ENCODE measurements around the gene KIAA1210. TPM values are rescaled to one million over a fixed set of nuclear protein-coding genes. Genes with fewer than 3 reads are reported as not detected.

KIAA1210 gene
- total RNA-seq, 1 experiment from 2014 or later = not detected

DNA sequence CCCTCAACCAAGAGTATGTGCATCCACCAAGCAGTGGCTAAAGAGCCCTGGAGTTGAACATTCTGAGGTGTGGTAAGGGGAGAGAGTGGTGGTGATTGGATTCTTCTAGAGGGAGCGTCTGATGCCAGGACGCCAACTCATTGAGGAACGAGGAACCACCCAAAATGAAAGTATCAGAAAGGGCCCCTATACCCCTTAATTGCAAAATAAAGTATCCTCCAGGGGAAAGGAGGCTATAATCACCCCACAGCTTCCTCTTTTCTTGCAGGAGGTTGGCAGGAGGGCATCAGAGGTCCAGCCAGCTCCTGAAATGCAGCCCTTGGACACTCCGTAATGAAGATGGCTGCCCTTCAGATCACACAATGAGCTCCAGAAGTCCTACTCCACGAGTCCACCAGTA is 5.3 kb upstream of the KIAA1210 start:
- ChIA-PET POLR2A (no interaction called here), CTCF (no interaction called here)
- intact Hi-C loops (cut with micrococcal nuclease; ENCODE audit: unreplicated experiment) = no loop called here
- no peak overlapping the region for H3K4me3 Mint-ChIP-seq (ENCODE audit: unreplicated experiment)
- DNase-seq = no peak
- H3K9me3 Mint-ChIP-seq (ENCODE audit: unreplicated experiment) = no peaks in the 10 kb centered on the region
- peaks cover 4% of the 10 kb centered on the region for H3K27me3 Mint-ChIP-seq (ENCODE audit: insufficient read depth, unreplicated experiment)
- no peaks in the 10 kb centered on the region for H3K36me3 ChIP-seq (ENCODE audit: control insufficient read depth, insufficient read depth, low read length)
- no peak overlapping the region for H3K27ac Mint-ChIP-seq (ENCODE audit: unreplicated experiment)
- H3K36me3 Mint-ChIP-seq (ENCODE audit: insufficient read depth, unreplicated experiment) = no peaks in the 10 kb centered on the region
- no peaks in the 10 kb centered on the region for H3K4me1 ChIP-seq
- BruUV-seq (replicated peaks) = no TSS peak
- no peaks in the 10 kb centered on the region for H3K27me3 ChIP-seq (replicated peaks; ENCODE audit: control insufficient read depth, insufficient read depth, low read length)
- no peak overlapping the region for H3K4me3 ChIP-seq (ENCODE audit: low read depth, low read length)
- no peaks in the 10 kb centered on the region for H3K9me3 ChIP-seq
- peaks cover 1% of the 10 kb centered on the region for H3K4me1 Mint-ChIP-seq (ENCODE audit: low read depth, unreplicated experiment)
- TF ChIP-seq, protein P1, sequence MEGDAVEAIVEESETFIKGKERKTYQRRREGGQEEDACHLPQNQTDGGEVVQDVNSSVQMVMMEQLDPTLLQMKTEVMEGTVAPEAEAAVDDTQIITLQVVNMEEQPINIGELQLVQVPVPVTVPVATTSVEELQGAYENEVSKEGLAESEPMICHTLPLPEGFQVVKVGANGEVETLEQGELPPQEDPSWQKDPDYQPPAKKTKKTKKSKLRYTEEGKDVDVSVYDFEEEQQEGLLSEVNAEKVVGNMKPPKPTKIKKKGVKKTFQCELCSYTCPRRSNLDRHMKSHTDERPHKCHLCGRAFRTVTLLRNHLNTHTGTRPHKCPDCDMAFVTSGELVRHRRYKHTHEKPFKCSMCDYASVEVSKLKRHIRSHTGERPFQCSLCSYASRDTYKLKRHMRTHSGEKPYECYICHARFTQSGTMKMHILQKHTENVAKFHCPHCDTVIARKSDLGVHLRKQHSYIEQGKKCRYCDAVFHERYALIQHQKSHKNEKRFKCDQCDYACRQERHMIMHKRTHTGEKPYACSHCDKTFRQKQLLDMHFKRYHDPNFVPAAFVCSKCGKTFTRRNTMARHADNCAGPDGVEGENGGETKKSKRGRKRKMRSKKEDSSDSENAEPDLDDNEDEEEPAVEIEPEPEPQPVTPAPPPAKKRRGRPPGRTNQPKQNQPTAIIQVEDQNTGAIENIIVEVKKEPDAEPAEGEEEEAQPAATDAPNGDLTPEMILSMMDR (IDR thresholded peaks at IDR 0.05; ENCODE audit: insufficient read depth in 1 of 2, low read depth in 1 of 2, low read length in 1 of 2, severe bottlenecking in 1 of 2, unreplicated experiment in 1 of 2) = no peak

DNA sequence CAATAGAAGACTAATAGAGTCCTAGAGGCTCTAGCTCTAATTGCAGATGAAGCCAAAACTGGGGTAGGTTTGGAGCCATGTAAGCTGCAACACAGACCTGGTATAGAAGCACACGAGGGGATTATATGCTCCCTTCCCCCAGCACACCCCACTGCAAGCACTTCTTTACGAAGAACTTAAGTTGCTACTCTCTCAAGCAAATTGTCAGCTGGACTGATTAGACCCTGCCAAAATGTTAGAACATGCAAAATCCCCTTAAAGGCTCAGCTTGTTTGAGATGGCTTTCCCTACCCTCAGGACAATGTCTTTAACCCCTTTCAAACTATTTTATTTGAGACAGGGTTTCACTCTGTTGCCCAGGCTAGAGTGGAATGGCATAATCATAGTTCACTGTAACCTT is 4.7 kb upstream of the KIAA1210 start:
- CTCF ChIA-PET = no interaction called here
- H3K27me3 Mint-ChIP-seq (ENCODE audit: insufficient read depth, unreplicated experiment) = peaks cover 10% of the 10 kb centered on the region

DNA sequence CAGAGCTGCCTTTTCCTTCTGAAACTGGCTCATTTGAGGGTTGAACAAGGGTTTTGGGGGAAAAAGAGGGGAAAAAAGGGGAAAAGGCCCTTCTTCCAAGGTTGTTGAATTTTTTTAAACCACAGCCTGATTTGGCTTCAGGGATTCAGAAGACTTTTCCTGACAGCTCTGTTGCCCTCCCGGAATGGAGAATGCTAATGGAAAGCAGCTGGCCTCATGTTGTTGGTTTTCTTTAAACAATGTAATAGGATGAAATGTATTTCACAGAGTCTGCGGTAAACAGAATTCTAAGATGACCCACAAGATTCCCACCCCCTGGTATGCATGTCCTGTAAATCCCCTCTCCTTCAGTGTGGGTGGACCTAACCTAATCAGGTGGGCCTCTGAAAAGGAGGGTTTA is 3.3 kb upstream of the KIAA1210 start:
- H3K36me3 ChIP-seq (ENCODE audit: control insufficient read depth, insufficient read depth, low read length) = no peaks in the 10 kb centered on the region
- CTCF ChIA-PET = no interaction called here
- no peaks in the 10 kb centered on the region for H3K36me3 Mint-ChIP-seq (ENCODE audit: insufficient read depth, unreplicated experiment)
- peaks cover 10% of the 10 kb centered on the region for H3K27me3 Mint-ChIP-seq (ENCODE audit: insufficient read depth, unreplicated experiment)
- no peaks in the 10 kb centered on the region for H3K4me1 ChIP-seq
- H3K27me3 ChIP-seq (replicated peaks; ENCODE audit: control insufficient read depth, insufficient read depth, low read length) = no peaks in the 10 kb centered on the region
- POLR2A ChIA-PET = no interaction called here
- intact Hi-C loops (cut with micrococcal nuclease; ENCODE audit: unreplicated experiment) = no loop called here
- no peak overlapping the region for H3K4me3 ChIP-seq (ENCODE audit: low read depth, low read length)
- H3K27ac Mint-ChIP-seq (ENCODE audit: unreplicated experiment) = no peak overlapping the region
- H3K9me3 ChIP-seq = no peaks in the 10 kb centered on the region
- H3K4me1 Mint-ChIP-seq (ENCODE audit: low read depth, unreplicated experiment) = peaks cover 7% of the 10 kb centered on the region
- H3K9me3 Mint-ChIP-seq (ENCODE audit: unreplicated experiment) = no peaks in the 10 kb centered on the region
- BruUV-seq (replicated peaks) = no TSS peak
- no peak for DNase-seq
- TF ChIP-seq, protein P1 (IDR thresholded peaks at IDR 0.05; ENCODE audit: insufficient read depth in 1 of 2, low read depth in 1 of 2, low read length in 1 of 2, severe bottlenecking in 1 of 2, unreplicated experiment in 1 of 2) = no peak
- H3K4me3 Mint-ChIP-seq (ENCODE audit: unreplicated experiment) = no peak overlapping the region

More for the DNA sequence above, 4.7 kb upstream of the KIAA1210 start:
- H3K9me3 ChIP-seq = no peaks in the 10 kb centered on the region
- H3K36me3 ChIP-seq (ENCODE audit: control insufficient read depth, insufficient read depth, low read length) = no peaks in the 10 kb centered on the region
- BruUV-seq (replicated peaks) = no TSS peak
- Mint-ChIP-seq H3K27ac (ENCODE audit: unreplicated experiment) (no peak overlapping the region), H3K9me3 (ENCODE audit: unreplicated experiment) (no peaks in the 10 kb centered on the region), H3K36me3 (ENCODE audit: insufficient read depth, unreplicated experiment) (no peaks in the 10 kb centered on the region), H3K4me3 (ENCODE audit: unreplicated experiment) (no peak overlapping the region), H3K4me1 (ENCODE audit: low read depth, unreplicated experiment) (peaks cover 7% of the 10 kb centered on the region)
- intact Hi-C loops (cut with micrococcal nuclease; ENCODE audit: unreplicated experiment) = no loop called here
- POLR2A ChIA-PET = no interaction called here
- no peak for DNase-seq
- H3K4me3 ChIP-seq (ENCODE audit: low read depth, low read length) = no peak overlapping the region
- no peaks in the 10 kb centered on the region for H3K27me3 ChIP-seq (replicated peaks; ENCODE audit: control insufficient read depth, insufficient read depth, low read length)
- H3K4me1 ChIP-seq = no peaks in the 10 kb centered on the region
- TF ChIP-seq, protein P1 (IDR thresholded peaks at IDR 0.05; ENCODE audit: insufficient read depth in 1 of 2, low read depth in 1 of 2, low read length in 1 of 2, severe bottlenecking in 1 of 2, unreplicated experiment in 1 of 2) = no peak
